Mesendoderm (in vitro differentiated cells): ENCODE measurements around the gene L3MBTL3.

Experiments used
- DNase-seq: peaks from one replicate; pipeline ENCODE4 v3.0.0; 2013
- H2AK5ac ChIP-seq: 2 replicates; pipeline ENCODE4 v1.6.1; 2013; ENCODE audit warnings: low read length, inconsistent platforms
- H2BK120ac ChIP-seq: 2 replicates; pipeline ENCODE4 v1.6.1; 2013; ENCODE audit warnings: low read depth, mild to moderate bottlenecking, low read length, moderate library complexity, mixed read lengths
- H2BK15ac ChIP-seq: replicated peaks from 2 replicates; pipeline ENCODE4 v1.6.1; 2013; ENCODE audit warnings: low read depth, mild to moderate bottlenecking, moderate library complexity
- H2BK5ac ChIP-seq: 2 replicates; pipeline ENCODE4 v1.6.1; 2013; ENCODE audit warnings: low read length, inconsistent platforms
- H3K18ac ChIP-seq: 2 replicates; pipeline ENCODE4 v1.6.1; 2013; ENCODE audit warnings: mild to moderate bottlenecking, low read length, mixed read lengths
- H3K23ac ChIP-seq: one replicate; pipeline ENCODE4 v1.6.1; 2013; ENCODE audit warnings: low read length
- H3K27ac ChIP-seq: 2 replicates; pipeline ENCODE4 v1.5.1; 2013; ENCODE audit warnings: low read depth, mild to moderate bottlenecking, inconsistent platforms, low read length, moderate library complexity
- H3K27me3 ChIP-seq: 2 replicates; pipeline ENCODE4 v1.6.1; 2013; ENCODE audit warnings: low read length, control low read depth, mild to moderate bottlenecking, inconsistent platforms; ENCODE audit not compliant: insufficient read depth, poor library complexity
- H3K36me3 ChIP-seq: 2 replicates; pipeline ENCODE4 v1.6.1; 2013; ENCODE audit warnings: low read length, inconsistent platforms; ENCODE audit not compliant: control insufficient read depth, insufficient read depth
- H3K4ac ChIP-seq: one replicate; pipeline ENCODE4 v1.6.1; 2013; ENCODE audit warnings: low read depth, mild to moderate bottlenecking, low read length, moderate library complexity
- H3K4me1 ChIP-seq: 2 replicates; pipeline ENCODE4 v1.6.1; 2013; ENCODE audit warnings: low read depth, low read length, inconsistent platforms; ENCODE audit not compliant: control insufficient read depth
- H3K4me2 ChIP-seq: 2 replicates; pipeline ENCODE4 v1.6.1; 2013; ENCODE audit warnings: low read length
- H3K4me3 ChIP-seq: 2 replicates; pipeline ENCODE4 v1.5.1; 2013; ENCODE audit warnings: mild to moderate bottlenecking, low read length
- H3K56ac ChIP-seq: one replicate; pipeline ENCODE4 v1.6.1; 2013; ENCODE audit warnings: low read length
- H3K79me1 ChIP-seq: 2 replicates; pipeline ENCODE4 v1.6.1; 2013; ENCODE audit warnings: low read length, inconsistent platforms
- H3K79me2 ChIP-seq: 2 replicates; pipeline ENCODE4 v1.6.1; 2013; ENCODE audit warnings: mild to moderate bottlenecking, low read length; ENCODE audit not compliant: control insufficient read depth, insufficient read depth
- H3K9ac ChIP-seq: 2 replicates; pipeline ENCODE4 v1.6.1; 2013; ENCODE audit warnings: low read length, inconsistent platforms
- H4K5ac ChIP-seq: one replicate; pipeline ENCODE4 v1.6.1; 2013; ENCODE audit warnings: low read length
- H4K8ac ChIP-seq: one replicate; pipeline ENCODE4 v1.6.1; 2013; ENCODE audit warnings: low read depth, mild to moderate bottlenecking, control low read depth, low read length, moderate library complexity
- WGBS: extraction: QIAGEN DNeasy Blood & Tissue Kit; methylation state at CpG from one replicate; pipeline ENCODE4 v1.1.7; 2013; ENCODE audit warnings: low lambda C conversion rate, missing lambda C conversion rate; ENCODE audit not compliant: insufficient coverage; ENCODE audit errors: extremely low coverage; 5-methylcytosine and 5-hydroxymethylcytosine counted together

Gene L3MBTL3

GRCh38 chr6:130047088-130047995 lies 29.0 kb downstream of the L3MBTL3 start:
- no peak overlapping the region for H4K8ac ChIP-seq
- H3K79me2 ChIP-seq, result no peaks in the 10 kb centered on the region
- H3K4me1 ChIP-seq, result no peaks in the 10 kb centered on the region
- H3K4ac ChIP-seq, result no peak overlapping the region
- H2BK120ac ChIP-seq, result no peak overlapping the region
- no peak overlapping the region for H3K18ac ChIP-seq
- H3K9ac ChIP-seq, result no peak overlapping the region
- no peak overlapping the region for H3K23ac ChIP-seq
- H3K56ac ChIP-seq, result no peak overlapping the region
- no peak overlapping the region for H3K4me3 ChIP-seq
- H2BK5ac ChIP-seq, result no peak overlapping the region
- H4K5ac ChIP-seq, result no peak overlapping the region
- H3K27me3 ChIP-seq, result no peaks in the 10 kb centered on the region
- H3K27ac ChIP-seq, result no peak overlapping the region
- WGBS, result no CpG with 5 or more reads among the region's 4 CpGs
- H3K36me3 ChIP-seq, result no peaks in the 10 kb centered on the region
- no peak overlapping the region for H2AK5ac ChIP-seq
- H3K4me2 ChIP-seq, result no peak overlapping the region
- no peaks in the 10 kb centered on the region for H3K79me1 ChIP-seq
- H2BK15ac ChIP-seq, result no peak overlapping the region
- DNase-seq, result no peak

GRCh38 chr6:130050230-130050629 lies 31.8 kb downstream of the L3MBTL3 start:
- no peak overlapping the region for H2AK5ac ChIP-seq
- no peaks in the 10 kb centered on the region for H3K27me3 ChIP-seq
- H3K27ac ChIP-seq, result no peak overlapping the region
- H3K4me1 ChIP-seq, result no peaks in the 10 kb centered on the region
- no peak overlapping the region for H3K9ac ChIP-seq
- no peak for DNase-seq
- no CpG with 5 or more reads among the region's 2 CpGs for WGBS
- peaks cover 2% of the 10 kb centered on the region for H3K36me3 ChIP-seq
- H3K4me3 ChIP-seq, result no peak overlapping the region
- H2BK15ac ChIP-seq, result no peak overlapping the region
- no peak overlapping the region for H3K23ac ChIP-seq
- H3K79me2 ChIP-seq, result no peaks in the 10 kb centered on the region
- H3K4ac ChIP-seq, result no peak overlapping the region
- no peak overlapping the region for H3K18ac ChIP-seq
- H4K8ac ChIP-seq, result no peak overlapping the region
- no peak overlapping the region for H2BK120ac ChIP-seq
- no peaks in the 10 kb centered on the region for H3K79me1 ChIP-seq
- H3K56ac ChIP-seq, result no peak overlapping the region
- no peak overlapping the region for H3K4me2 ChIP-seq
- H2BK5ac ChIP-seq, result no peak overlapping the region
- no peak overlapping the region for H4K5ac ChIP-seq

GRCh38 chr6:130054725-130055124 lies 36.3 kb downstream of the L3MBTL3 start:
- Histone ChIP-seq H3K27me3 (no peaks in the 10 kb centered on the region), H3K9ac (no peak overlapping the region), H3K23ac (no peak overlapping the region), H3K4me3 (no peak overlapping the region), H3K79me1 (no peaks in the 10 kb centered on the region), H3K18ac (no peak overlapping the region), H3K56ac (no peak overlapping the region), H2AK5ac (no peak overlapping the region), H3K4me2 (no peak overlapping the region), H3K79me2 (no peaks in the 10 kb centered on the region), H3K27ac (no peak overlapping the region), H2BK5ac (no peak overlapping the region), H2BK120ac (no peak overlapping the region), H4K8ac (no peak overlapping the region), H4K5ac (no peak overlapping the region), H2BK15ac (no peak overlapping the region), H3K4ac (no peak overlapping the region), H3K36me3 (peaks cover 4% of the 10 kb centered on the region), H3K4me1 (no peaks in the 10 kb centered on the region)
- DNase-seq, result no peak
- no CpG with 5 or more reads among the region's 7 CpGs for WGBS

- Histone ChIP-seq H3K56ac (no peak overlapping the region), H3K27ac (no peak overlapping the region), H3K18ac (no peak overlapping the region), H3K9ac (no peak overlapping the region), H3K4me1 (no peaks in the 10 kb centered on the region), H3K23ac (no peak overlapping the region), H2BK15ac (no peak overlapping the region), H2AK5ac (no peak overlapping the region), H3K4me2 (no peak overlapping the region), H3K4ac (no peak overlapping the region), H2BK120ac (no peak overlapping the region), H3K79me1 (no peaks in the 10 kb centered on the region), H4K5ac (no peak overlapping the region), H3K36me3 (peaks cover 4% of the 10 kb centered on the region), H3K4me3 (no peak overlapping the region), H3K27me3 (no peaks in the 10 kb centered on the region), H4K8ac (no peak overlapping the region), H2BK5ac (no peak overlapping the region), H3K79me2 (no peaks in the 10 kb centered on the region)
- no peak for DNase-seq
- no CpG with 5 or more reads among the region's 1 CpG for WGBS
Measured at GRCh38 chr6:130055271-130055670, 36.9 kb downstream of the L3MBTL3 start.

- no peak overlapping the region for H2AK5ac ChIP-seq
- no CpG with 5 or more reads among the region's 12 CpGs for WGBS
- H2BK15ac ChIP-seq, result no peak overlapping the region
- H3K27ac ChIP-seq, result no peak overlapping the region
- H3K36me3 ChIP-seq, result peaks cover 4% of the 10 kb centered on the region
- no peak overlapping the region for H3K4me3 ChIP-seq
- H3K79me2 ChIP-seq, result no peaks in the 10 kb centered on the region
- no peak overlapping the region for H4K5ac ChIP-seq
- no peak overlapping the region for H2BK120ac ChIP-seq
- H3K4ac ChIP-seq, result no peak overlapping the region
- no peak overlapping the region for H3K9ac ChIP-seq
- DNase-seq, result no peak
- no peak overlapping the region for H3K4me2 ChIP-seq
- no peak overlapping the region for H4K8ac ChIP-seq
- no peak overlapping the region for H3K56ac ChIP-seq
- no peak overlapping the region for H2BK5ac ChIP-seq
- no peaks in the 10 kb centered on the region for H3K27me3 ChIP-seq
- no peak overlapping the region for H3K18ac ChIP-seq
- H3K79me1 ChIP-seq, result no peaks in the 10 kb centered on the region
- H3K4me1 ChIP-seq, result no peaks in the 10 kb centered on the region
- H3K23ac ChIP-seq, result no peak overlapping the region
Measured at GRCh38 chr6:130057495-130057894, 39.1 kb downstream of the L3MBTL3 start.

- no peak overlapping the region for H3K4me3 ChIP-seq
- H3K79me1 ChIP-seq, result no peaks in the 10 kb centered on the region
- H2BK120ac ChIP-seq, result no peak overlapping the region
- no peaks in the 10 kb centered on the region for H3K27me3 ChIP-seq
- H3K4me2 ChIP-seq, result no peak overlapping the region
- no peak overlapping the region for H3K56ac ChIP-seq
- H3K36me3 ChIP-seq, result no peaks in the 10 kb centered on the region
- H3K4ac ChIP-seq, result no peak overlapping the region
- no peak overlapping the region for H3K23ac ChIP-seq
- no peak overlapping the region for H3K9ac ChIP-seq
- H3K18ac ChIP-seq, result no peak overlapping the region
- no peak overlapping the region for H2AK5ac ChIP-seq
- DNase-seq, result no peak
- H3K27ac ChIP-seq, result no peak overlapping the region
- no peaks in the 10 kb centered on the region for H3K4me1 ChIP-seq
- no peak overlapping the region for H2BK5ac ChIP-seq
- no CpG with 5 or more reads among the region's 5 CpGs for WGBS
- H4K5ac ChIP-seq, result no peak overlapping the region
- H2BK15ac ChIP-seq, result no peak overlapping the region
- no peaks in the 10 kb centered on the region for H3K79me2 ChIP-seq
- H4K8ac ChIP-seq, result no peak overlapping the region
Measured at GRCh38 chr6:130063806-130064205, 45.4 kb downstream of the L3MBTL3 start.
